Lung (tissue), 12 donors: Measurements from ENCODE around the gene P2RX4. TPM values are rescaled to one million over a fixed set of nuclear protein-coding genes. Genes with fewer than 3 reads are reported as not detected.
"Not testable (repeated sequence)": the region's sequence is repeated elsewhere in the genome, so short reads cannot be mapped to it uniquely, and the experiment has no call there.

Source experiments
- ATAC-seq: fragments of 200-7000 bp; cut with Tn5 transposase; one replicate; pipeline ENCODE4 v1.9.1; 2020; ENCODE audit warnings: moderate number of reproducible peaks; ENCODE audit not compliant: insufficient read depth, low FRiP score
- DNase-seq, 3 donors: peaks; one replicate each; pipeline ENCODE4 v3.0.0-alpha.2; 2013 to 2017
- H3K27ac ChIP-seq, 2 donors: one replicate each; pipeline ENCODE4 v1.5.1; 2013; ENCODE audit warnings: mild to moderate bottlenecking in 2 of 2, moderate library complexity in 2 of 2, control low read depth in 1 of 2, inconsistent platforms in 1 of 2, low read depth in 1 of 2, low read length in 1 of 2
- H3K27me3 ChIP-seq, 3 donors: one replicate each; pipeline ENCODE4 v1.5.1; 2013; ENCODE audit warnings: low read length in 2 of 3; ENCODE audit not compliant: control insufficient read depth in 3 of 3, insufficient read depth in 3 of 3
- H3K36me3 ChIP-seq, 4 donors: one replicate each; pipeline ENCODE4 v1.5.1; 2013; ENCODE audit warnings: low read length in 4 of 4, mild to moderate bottlenecking in 1 of 4, moderate library complexity in 1 of 4; ENCODE audit not compliant: control insufficient read depth in 4 of 4, insufficient read depth in 4 of 4
- H3K4me1 ChIP-seq, 5 donors: one replicate each; pipeline ENCODE4 v1.5.1; 2013; ENCODE audit warnings: low read length in 5 of 5, mild to moderate bottlenecking in 2 of 5, moderate library complexity in 1 of 5; ENCODE audit not compliant: control insufficient read depth in 5 of 5, insufficient read depth in 5 of 5
- H3K4me3 ChIP-seq: one replicate; pipeline ENCODE4 v1.5.1; 2013; ENCODE audit warnings: mild to moderate bottlenecking, control low read depth, moderate library complexity
- H3K9ac ChIP-seq, 2 donors: one replicate each; pipeline ENCODE4 v1.5.1; 2013; ENCODE audit warnings: low read length in 2 of 2, control low read depth in 1 of 2; ENCODE audit not compliant: insufficient read depth in 1 of 2
- H3K9me3 ChIP-seq, 4 donors: one replicate each; pipeline ENCODE4 v1.5.1; 2013; ENCODE audit warnings: low read length in 3 of 4, mild to moderate bottlenecking in 1 of 4, moderate library complexity in 1 of 4; ENCODE audit not compliant: control insufficient read depth in 4 of 4, insufficient read depth in 3 of 4
- CTCF ChIP-seq: IDR thresholded peaks from 2 replicates; pipeline ENCODE4 v1.5.1; 2012; ENCODE audit warnings: mild to moderate bottlenecking; ENCODE audit errors: control extremely low read depth, extremely low read depth
- WGBS, 2 donors: extraction: QIAGEN DNeasy Blood & Tissue Kit; methylation state at CpG; one replicate each; pipeline ENCODE4 v1.1.7; 2013; 5-methylcytosine and 5-hydroxymethylcytosine counted together
- polyA plus RNA-seq, 2 donors: library from polyadenylated mRNA; stranded (reverse); fragments of 200-250 nt; gene quantifications; one replicate each; pipeline ENCODE4 v1.2.1, GENCODE V29; 2013
- total RNA-seq, 2 donors: library from RNA; depleted of rRNA in 1 of 2; stranded (reverse); fragments of >200 nt in 1 of 2; gene quantifications; one replicate each; pipeline ENCODE4 v1.2.1, GENCODE V29; 2014 to 2021
- donor health status: control.
- donor health status: control.
- donor health status: Bipolar disorder and iron deficiency.
- donor health status: healthy.
- donor health status: DM: yes; HTN: yes; CAD: no.

Gene P2RX4
- total and polyA plus RNA-seq, 4 donors, result 29.5 to 60.4 (median 46.4) TPM

GRCh38 chr12:121227294-121227693, 17.4 kb downstream of the P2RX4 start:
- Histone ChIP-seq H3K36me3 (peaks cover 0 to 29% (median 9%) of the 10 kb centered on the region in 4 donors), H3K9ac (no peak overlapping the region), H3K4me3 (no peak overlapping the region), H3K4me1 (no peaks in the 10 kb centered on the region), H3K9me3 (no peaks in the 10 kb centered on the region), H3K27ac (peak overlapping the region in 1 of 2 donors; percentile 68), H3K27me3 (no peaks in the 10 kb centered on the region)
- DNase-seq, result peak; percentile 63 to 75 (median 75)
- TF ChIP-seq CTCF, result no peak
- ATAC-seq, result no peak
- 66 to 93% methylated on average over 9 of the region's 9 CpGs for WGBS, 2 donors

- peaks cover 0 to 35% (median 1%) of the 10 kb centered on the region in 4 donors for H3K36me3 ChIP-seq
- TF ChIP-seq CTCF, result no peak
- no peaks in the 10 kb centered on the region for H3K9me3 ChIP-seq
- no peak overlapping the region for H3K4me3 ChIP-seq
- WGBS, 2 donors, result 95 to 97% methylated on average over 24 of the region's 24 CpGs
- H3K4me1 ChIP-seq, result no peaks in the 10 kb centered on the region
- ATAC-seq (no peak), DNase-seq (no peak)
- H3K27ac ChIP-seq, result no peak overlapping the region
- no peak overlapping the region for H3K9ac ChIP-seq
- H3K27me3 ChIP-seq, result no peaks in the 10 kb centered on the region
Observed at GRCh38 chr12:121228919-121229665, 19.2 kb downstream of the P2RX4 start.

GRCh38 chr12:121229826-121230537, 20.1 kb downstream of the P2RX4 start:
- peak; percentile 67 for ATAC-seq
- H3K27me3 ChIP-seq, H3K9ac ChIP-seq, H3K9me3 ChIP-seq, H3K4me1 ChIP-seq, H3K4me3 ChIP-seq, H3K27ac ChIP-seq: not testable (repeated sequence)
- peak; percentile 70 to 81 (median 76) for DNase-seq
- WGBS, 2 donors, result 40 to 44% methylated on average over 19 of the region's 19 CpGs
- peaks cover 0 to 34% (median 1%) of the 10 kb centered on the region in 4 donors for H3K36me3 ChIP-seq
- TF ChIP-seq CTCF, result peak; percentile 68
